Measurements from ENCODE around the gene VAMP4.
"Not testable (repeated sequence)": the region's sequence is repeated elsewhere in the genome, so short reads cannot be mapped to it uniquely, and the experiment has no call there.

VAMP4 gene

GRCh38 chr1:171748651-171749050 is 6.8 kb upstream of the VAMP4 start:
- H3K9ac ChIP-seq (ENCODE audit: low read depth, low read length) = no peak overlapping the region
- H3K36me3 ChIP-seq (ENCODE audit: control insufficient read depth, insufficient read depth, low read length) = no peaks in the 10 kb centered on the region
- no peaks in the 10 kb centered on the region for H3K27me3 ChIP-seq (ENCODE audit: control insufficient read depth, insufficient read depth, low read length)

GRCh38 chr1:171744986-171745385 is 3.1 kb upstream of the VAMP4 start:
- Histone ChIP-seq H3K27me3 (ENCODE audit: control insufficient read depth, insufficient read depth, low read length) (no peaks in the 10 kb centered on the region), H3K9me3 (ENCODE audit: control insufficient read depth, insufficient read depth, low read length) (no peaks in the 10 kb centered on the region), H3K36me3 (ENCODE audit: control insufficient read depth, insufficient read depth, low read length) (no peaks in the 10 kb centered on the region), H3K9ac (ENCODE audit: low read depth, low read length) (no peak overlapping the region), H3K4me3 (ENCODE audit: low read depth, low read length) (no peak overlapping the region), H3K4me1 (ENCODE audit: control insufficient read depth, insufficient read depth, low read length) (peaks cover 12% of the 10 kb centered on the region)

More at GRCh38 chr1:171748651-171749050, 6.8 kb upstream of the VAMP4 start:
- Histone ChIP-seq H3K9me3 (ENCODE audit: control insufficient read depth, insufficient read depth, low read length) (no peaks in the 10 kb centered on the region), H3K4me3 (ENCODE audit: low read depth, low read length) (no peak overlapping the region), H3K4me1 (ENCODE audit: control insufficient read depth, insufficient read depth, low read length) (peaks cover 8% of the 10 kb centered on the region)

DNA sequence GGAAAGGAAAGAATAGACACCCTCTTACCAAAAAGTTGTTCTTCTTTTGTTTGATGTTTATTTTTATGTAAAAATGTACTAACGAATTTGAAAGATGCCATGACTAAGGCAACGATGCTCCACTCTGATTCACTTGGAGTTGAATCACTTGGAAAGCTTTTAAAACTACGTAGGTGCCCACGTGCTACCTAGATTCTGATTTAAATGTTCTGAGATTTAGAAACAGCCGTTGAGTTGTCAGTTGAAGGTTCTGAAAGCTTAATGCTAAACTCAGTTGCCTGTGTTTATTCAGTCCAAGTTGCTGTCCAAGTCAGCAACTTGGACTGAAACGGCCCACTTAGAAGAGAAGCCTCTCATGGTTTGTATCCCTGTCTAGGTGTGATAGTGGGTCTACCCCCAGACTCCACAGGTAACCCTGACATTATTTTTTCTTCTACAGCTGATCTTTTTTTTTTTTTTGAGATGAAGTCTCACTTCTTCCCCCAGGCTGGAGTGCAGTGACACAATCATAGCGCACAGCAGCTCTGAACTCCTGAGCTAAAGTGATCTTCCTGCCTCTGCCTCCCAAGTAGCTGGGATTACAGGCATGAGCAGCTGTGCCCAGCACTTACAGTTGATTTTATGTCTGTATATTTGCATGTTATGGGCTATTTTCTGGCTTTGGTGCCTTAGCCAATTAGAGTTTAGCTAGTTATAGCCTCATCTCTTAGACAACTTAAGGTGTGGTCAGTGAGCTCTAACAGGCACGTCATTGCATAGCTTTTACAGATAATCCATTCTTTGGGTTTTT is 1.4 kb upstream of the VAMP4 start:
- H3K4me1 ChIP-seq (ENCODE audit: control insufficient read depth, insufficient read depth, low read length) = peaks cover 12% of the 10 kb centered on the region
- no peaks in the 10 kb centered on the region for H3K36me3 ChIP-seq (ENCODE audit: control insufficient read depth, insufficient read depth, low read length)
- no peaks in the 10 kb centered on the region for H3K27me3 ChIP-seq (ENCODE audit: control insufficient read depth, insufficient read depth, low read length)
- H3K9me3 ChIP-seq (ENCODE audit: control insufficient read depth, insufficient read depth, low read length) = no peaks in the 10 kb centered on the region
- peak overlapping the region; percentile 97 for H3K4me3 ChIP-seq (ENCODE audit: low read depth, low read length)
- no peak overlapping the region for H3K9ac ChIP-seq (ENCODE audit: low read depth, low read length)

DNA sequence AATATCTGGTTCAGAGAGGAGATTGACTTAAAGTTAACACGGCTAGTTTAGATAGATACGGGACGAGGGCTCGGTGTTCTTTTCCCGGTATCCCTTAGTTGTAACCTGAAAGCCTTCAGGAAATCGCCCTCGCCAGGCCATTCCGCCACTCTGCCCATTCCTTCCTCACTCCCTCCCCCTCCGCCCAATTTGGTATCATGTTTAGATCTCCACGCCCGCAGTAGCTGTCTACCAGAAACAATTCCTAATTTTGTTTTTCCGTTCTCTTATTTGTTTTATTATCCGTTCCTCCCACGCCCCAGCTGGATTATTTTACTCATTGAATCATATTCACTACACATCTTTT is 685 bp upstream of the VAMP4 start:
- H3K36me3 ChIP-seq (ENCODE audit: control insufficient read depth, insufficient read depth, low read length) = no peaks in the 10 kb centered on the region
- no peaks in the 10 kb centered on the region for H3K27me3 ChIP-seq (ENCODE audit: control insufficient read depth, insufficient read depth, low read length)
- H3K4me1 ChIP-seq (ENCODE audit: control insufficient read depth, insufficient read depth, low read length) = peaks cover 12% of the 10 kb centered on the region
- peak overlapping the region; percentile 97 for H3K4me3 ChIP-seq (ENCODE audit: low read depth, low read length)
- no peaks in the 10 kb centered on the region for H3K9me3 ChIP-seq (ENCODE audit: control insufficient read depth, insufficient read depth, low read length)
- H3K9ac ChIP-seq (ENCODE audit: low read depth, low read length) = peak overlapping the region; percentile 77

DNA sequence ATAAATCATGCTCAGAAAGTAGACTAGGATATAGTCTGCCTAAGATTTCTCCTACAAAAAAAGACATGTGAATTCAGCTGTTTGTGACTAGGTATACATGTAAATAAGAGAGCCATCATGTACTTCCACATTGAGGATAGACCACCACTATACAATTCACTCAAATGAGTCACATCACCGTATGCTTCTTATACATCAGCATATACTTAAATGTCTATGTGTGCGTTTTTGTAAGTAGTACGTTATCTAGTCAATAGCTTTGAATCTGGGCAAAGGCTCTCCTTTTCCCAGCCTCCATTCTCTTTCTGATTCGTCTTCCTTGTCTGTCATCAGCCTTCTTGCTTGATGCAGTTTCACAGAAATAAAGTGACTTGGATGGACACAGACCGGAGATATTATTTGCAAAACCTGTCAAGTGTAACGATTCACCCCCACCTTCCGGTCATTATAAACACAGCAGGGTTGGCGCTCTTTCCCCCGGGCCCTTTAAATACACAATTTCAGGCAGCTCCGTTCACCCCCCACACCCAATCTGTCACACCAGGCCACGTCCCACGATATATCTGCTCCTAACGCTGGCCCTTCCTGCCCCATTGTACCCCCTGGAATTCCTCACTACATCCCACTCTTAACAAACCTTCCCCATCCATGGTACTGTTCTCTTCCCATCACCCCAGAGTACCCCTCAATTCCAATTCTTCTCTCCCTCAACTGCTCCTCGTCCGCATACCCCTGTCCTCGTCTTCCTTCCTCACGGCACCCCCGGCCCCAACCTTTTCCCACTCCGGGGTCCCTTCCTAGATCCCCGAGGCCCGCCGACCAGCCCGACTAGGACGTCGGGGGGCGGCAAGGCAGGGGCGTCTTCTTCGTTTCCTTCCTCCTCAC is 636 bp downstream of the VAMP4 start:
- H3K4me1 ChIP-seq (ENCODE audit: control insufficient read depth, insufficient read depth, low read length) = peaks cover 12% of the 10 kb centered on the region
- H3K36me3 ChIP-seq (ENCODE audit: control insufficient read depth, insufficient read depth, low read length) = no peaks in the 10 kb centered on the region
- peak overlapping the region; percentile 82 for H3K9ac ChIP-seq (ENCODE audit: low read depth, low read length)
- peak overlapping the region; percentile 97 for H3K4me3 ChIP-seq (ENCODE audit: low read depth, low read length)
- H3K9me3 ChIP-seq (ENCODE audit: control insufficient read depth, insufficient read depth, low read length) = no peaks in the 10 kb centered on the region
- H3K27me3 ChIP-seq (ENCODE audit: control insufficient read depth, insufficient read depth, low read length) = no peaks in the 10 kb centered on the region

GRCh38 chr1:171740356-171740863 is 1.5 kb downstream of the VAMP4 start:
- Histone ChIP-seq H3K9ac (ENCODE audit: low read depth, low read length) (no peak overlapping the region), H3K4me1 (ENCODE audit: control insufficient read depth, insufficient read depth, low read length) (peaks cover 12% of the 10 kb centered on the region), H3K9me3 (ENCODE audit: control insufficient read depth, insufficient read depth, low read length) (no peaks in the 10 kb centered on the region), H3K27me3 (ENCODE audit: control insufficient read depth, insufficient read depth, low read length) (no peaks in the 10 kb centered on the region), H3K36me3 (ENCODE audit: control insufficient read depth, insufficient read depth, low read length) (no peaks in the 10 kb centered on the region), H3K4me3 (ENCODE audit: low read depth, low read length) (no peak overlapping the region)

DNA sequence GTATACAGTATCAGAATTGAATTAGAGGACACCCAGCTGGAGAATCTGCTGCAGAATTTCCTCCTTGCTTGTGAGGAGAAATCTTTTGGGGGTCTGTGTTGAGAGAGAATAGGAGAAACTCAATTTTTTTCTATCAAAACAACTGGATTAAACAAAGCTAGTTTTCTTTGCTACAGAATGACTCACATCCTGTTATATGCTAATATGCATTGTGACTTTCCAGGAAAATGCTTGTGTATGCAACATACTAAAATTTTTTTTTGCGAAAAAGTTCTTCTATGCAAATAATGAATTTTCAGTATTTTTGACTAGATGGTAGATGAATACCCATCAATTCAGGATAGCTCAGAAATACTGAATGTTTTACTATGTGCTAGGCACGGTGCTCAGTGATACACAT is 2.2 kb downstream of the VAMP4 start:
- no peak overlapping the region for H3K9ac ChIP-seq (ENCODE audit: low read depth, low read length)
- no peaks in the 10 kb centered on the region for H3K27me3 ChIP-seq (ENCODE audit: control insufficient read depth, insufficient read depth, low read length)
- no peak overlapping the region for H3K4me3 ChIP-seq (ENCODE audit: low read depth, low read length)
- no peaks in the 10 kb centered on the region for H3K36me3 ChIP-seq (ENCODE audit: control insufficient read depth, insufficient read depth, low read length)
- H3K4me1 ChIP-seq (ENCODE audit: control insufficient read depth, insufficient read depth, low read length) = peaks cover 12% of the 10 kb centered on the region
- no peaks in the 10 kb centered on the region for H3K9me3 ChIP-seq (ENCODE audit: control insufficient read depth, insufficient read depth, low read length)

- no peaks in the 10 kb centered on the region for H3K27me3 ChIP-seq (ENCODE audit: control insufficient read depth, insufficient read depth, low read length)
- no peaks in the 10 kb centered on the region for H3K9me3 ChIP-seq (ENCODE audit: control insufficient read depth, insufficient read depth, low read length)
- no peaks in the 10 kb centered on the region for H3K36me3 ChIP-seq (ENCODE audit: control insufficient read depth, insufficient read depth, low read length)
- H3K4me1 ChIP-seq (ENCODE audit: control insufficient read depth, insufficient read depth, low read length) = peaks cover 8% of the 10 kb centered on the region
- H3K9ac ChIP-seq (ENCODE audit: low read depth, low read length) = no peak overlapping the region
- no peak overlapping the region for H3K4me3 ChIP-seq (ENCODE audit: low read depth, low read length)
These were observed 3.0 kb downstream of the VAMP4 start for GRCh38 chr1:171738911-171739310.

DNA sequence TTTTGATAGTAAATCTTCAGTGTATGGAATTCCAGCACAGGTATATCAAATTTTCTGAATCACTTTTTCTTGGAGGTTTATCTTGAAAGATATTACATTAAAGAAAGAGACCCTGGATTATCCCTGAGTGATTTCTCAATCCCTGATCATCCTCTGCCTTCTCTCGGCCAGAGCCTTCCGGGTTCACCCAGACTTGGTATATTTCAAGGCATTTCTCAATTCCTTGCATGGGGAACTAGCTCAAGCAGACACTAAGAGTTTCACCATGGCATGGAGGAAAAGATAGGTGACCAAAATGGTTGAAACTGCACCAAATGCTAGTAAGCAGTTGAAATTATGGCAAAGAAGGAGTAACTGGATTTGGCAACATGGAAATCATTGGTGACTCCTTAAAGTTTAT is 5.7 kb downstream of the VAMP4 start:
- Histone ChIP-seq H3K4me1 (ENCODE audit: control insufficient read depth, insufficient read depth, low read length) (no peaks in the 10 kb centered on the region), H3K27me3 (ENCODE audit: control insufficient read depth, insufficient read depth, low read length) (no peaks in the 10 kb centered on the region), H3K9me3 (ENCODE audit: control insufficient read depth, insufficient read depth, low read length) (no peaks in the 10 kb centered on the region), H3K4me3 (ENCODE audit: low read depth, low read length) (no peak overlapping the region), H3K36me3 (ENCODE audit: control insufficient read depth, insufficient read depth, low read length) (no peaks in the 10 kb centered on the region), H3K9ac (ENCODE audit: low read depth, low read length) (no peak overlapping the region)

GRCh38 chr1:171730052-171730451 is 11.8 kb downstream of the VAMP4 start:
- Histone ChIP-seq H3K36me3 (ENCODE audit: control insufficient read depth, insufficient read depth, low read length) (no peaks in the 10 kb centered on the region), H3K27me3 (ENCODE audit: control insufficient read depth, insufficient read depth, low read length) (no peaks in the 10 kb centered on the region), H3K9ac (ENCODE audit: low read depth, low read length) (no peak overlapping the region), H3K4me1 (ENCODE audit: control insufficient read depth, insufficient read depth, low read length) (no peaks in the 10 kb centered on the region), H3K9me3 (ENCODE audit: control insufficient read depth, insufficient read depth, low read length) (no peaks in the 10 kb centered on the region), H3K4me3 (ENCODE audit: low read depth, low read length) (no peak overlapping the region)

- Histone ChIP-seq H3K4me1 (ENCODE audit: control insufficient read depth, insufficient read depth, low read length) (no peaks in the 10 kb centered on the region), H3K36me3 (ENCODE audit: control insufficient read depth, insufficient read depth, low read length) (no peaks in the 10 kb centered on the region), H3K4me3 (ENCODE audit: low read depth, low read length) (no peak overlapping the region), H3K9ac (ENCODE audit: low read depth, low read length) (no peak overlapping the region), H3K27me3 (ENCODE audit: control insufficient read depth, insufficient read depth, low read length) (no peaks in the 10 kb centered on the region), H3K9me3 (ENCODE audit: control insufficient read depth, insufficient read depth, low read length) (no peaks in the 10 kb centered on the region)
These were observed 14.1 kb downstream of the VAMP4 start for GRCh38 chr1:171727778-171728177.

DNA sequence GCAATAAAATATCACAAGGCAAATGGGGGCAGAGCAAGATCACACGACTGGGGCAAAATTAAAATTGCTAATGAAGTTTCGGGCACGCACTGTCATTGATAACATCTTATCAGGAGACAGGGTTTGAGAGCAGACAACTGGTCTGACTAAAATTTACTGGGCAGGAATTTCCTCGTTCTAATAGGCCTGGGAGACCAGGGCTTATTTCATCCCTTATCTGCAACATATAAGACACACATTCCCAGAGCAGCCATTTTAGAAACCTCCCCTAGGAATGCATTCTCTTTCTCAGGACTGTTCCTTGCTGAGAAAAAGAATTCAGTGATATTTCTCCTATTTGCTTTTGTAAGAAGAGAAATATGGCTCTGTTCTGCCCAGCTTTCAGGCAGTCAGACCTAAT is 18.7 kb downstream of the VAMP4 start:
- not testable (repeated sequence) for H3K4me3 ChIP-seq (ENCODE audit: low read depth, low read length); H3K36me3 ChIP-seq (ENCODE audit: control insufficient read depth, insufficient read depth, low read length); H3K9me3 ChIP-seq (ENCODE audit: control insufficient read depth, insufficient read depth, low read length); H3K27me3 ChIP-seq (ENCODE audit: control insufficient read depth, insufficient read depth, low read length); H3K9ac ChIP-seq (ENCODE audit: low read depth, low read length); H3K4me1 ChIP-seq (ENCODE audit: control insufficient read depth, insufficient read depth, low read length)
